Islet precursor cell (in vitro differentiated cells): Measurements from ENCODE around the gene FARP1.
"Not testable (repeated sequence)": the region's sequence is repeated elsewhere in the genome, so short reads cannot be mapped to it uniquely, and the experiment has no call there.

ENCODE experiments used
- DNase-seq: peaks from one replicate; pipeline ENCODE4 v3.0.0-alpha.2; 2018

FARP1 gene

DNA sequence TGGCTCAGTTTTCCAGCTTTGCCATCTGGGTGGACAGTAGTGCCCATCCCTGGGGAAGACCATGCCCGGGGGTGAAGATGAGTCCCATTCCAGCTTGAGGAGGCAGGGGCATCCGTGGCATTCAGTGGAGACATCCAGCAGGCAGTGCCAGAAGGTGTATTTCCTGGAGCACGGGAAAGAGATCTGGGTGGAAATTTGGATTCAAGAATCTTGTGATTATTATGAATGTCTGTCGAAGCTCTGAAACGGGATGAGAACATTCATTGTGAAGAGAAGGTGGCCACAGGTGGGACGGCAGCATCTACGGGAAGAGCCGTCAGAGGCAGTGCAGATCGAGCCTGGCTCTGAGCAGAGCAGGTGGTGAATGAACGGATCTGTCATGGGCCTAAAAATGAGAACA is 201.5 kb downstream of the FARP1 start:
- DNase-seq = no peak

DNA sequence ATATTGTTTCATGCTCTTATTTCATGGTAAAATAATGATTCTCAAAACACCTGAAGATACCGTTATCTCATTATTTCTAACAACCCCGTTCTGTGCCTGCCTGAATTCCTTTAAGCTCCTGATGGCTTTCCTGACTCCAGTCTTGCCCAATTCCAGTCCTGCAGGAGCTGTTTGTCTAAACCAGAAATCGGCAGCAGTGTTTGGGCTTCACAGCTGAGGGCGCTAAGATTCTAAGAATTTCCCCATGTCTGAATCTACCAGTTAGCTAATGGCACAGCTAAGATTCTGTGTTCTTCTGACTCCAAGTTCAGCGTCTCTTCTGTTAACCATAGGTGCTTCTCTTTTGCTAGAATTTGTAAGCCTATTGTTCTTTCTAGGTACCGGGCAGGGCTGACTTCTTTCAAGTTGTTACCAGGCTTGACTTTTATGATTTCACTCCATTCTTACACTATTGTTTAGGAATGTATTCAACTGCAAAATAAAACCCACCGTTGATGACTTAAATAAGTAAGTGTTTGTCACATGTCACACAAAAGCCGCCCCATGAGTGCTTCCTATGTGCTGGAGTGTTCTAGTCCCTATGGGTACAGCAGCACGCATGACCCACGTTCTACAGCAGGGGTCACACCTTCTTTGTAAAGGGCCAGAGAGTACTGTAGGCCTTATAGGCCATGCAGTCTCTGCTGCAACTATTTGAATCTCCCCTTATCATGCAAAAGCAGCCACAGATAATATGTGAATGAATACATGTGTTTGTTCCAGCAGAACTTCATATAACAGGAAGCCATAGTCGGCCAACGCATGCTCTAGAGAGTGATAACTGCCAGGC is 202.4 kb downstream of the FARP1 start:
- DNase-seq = no peak

- DNase-seq = no peak
Observed at GRCh38 chr13:98346904-98347636, 204.2 kb downstream of the FARP1 start.

DNA sequence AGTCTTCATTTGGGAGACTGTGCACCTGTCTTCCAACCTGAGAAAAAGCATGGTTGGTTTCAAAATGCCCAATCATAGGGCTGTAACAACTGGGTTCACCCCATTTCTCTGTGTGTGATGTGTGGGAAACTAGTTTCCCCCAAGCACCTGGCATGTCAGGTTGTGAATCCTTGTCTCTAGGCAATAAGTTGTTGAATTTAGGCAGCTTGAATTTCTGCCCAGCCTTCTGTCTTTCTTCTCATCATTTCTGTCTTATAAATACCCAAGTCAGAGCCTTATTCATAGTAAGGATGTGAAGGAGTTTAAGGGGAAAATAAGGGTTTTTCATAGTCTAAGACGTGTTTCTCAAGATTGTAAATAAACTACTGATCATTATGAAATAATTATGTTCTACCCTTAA is 204.9 kb downstream of the FARP1 start:
- DNase-seq = no peak

DNA sequence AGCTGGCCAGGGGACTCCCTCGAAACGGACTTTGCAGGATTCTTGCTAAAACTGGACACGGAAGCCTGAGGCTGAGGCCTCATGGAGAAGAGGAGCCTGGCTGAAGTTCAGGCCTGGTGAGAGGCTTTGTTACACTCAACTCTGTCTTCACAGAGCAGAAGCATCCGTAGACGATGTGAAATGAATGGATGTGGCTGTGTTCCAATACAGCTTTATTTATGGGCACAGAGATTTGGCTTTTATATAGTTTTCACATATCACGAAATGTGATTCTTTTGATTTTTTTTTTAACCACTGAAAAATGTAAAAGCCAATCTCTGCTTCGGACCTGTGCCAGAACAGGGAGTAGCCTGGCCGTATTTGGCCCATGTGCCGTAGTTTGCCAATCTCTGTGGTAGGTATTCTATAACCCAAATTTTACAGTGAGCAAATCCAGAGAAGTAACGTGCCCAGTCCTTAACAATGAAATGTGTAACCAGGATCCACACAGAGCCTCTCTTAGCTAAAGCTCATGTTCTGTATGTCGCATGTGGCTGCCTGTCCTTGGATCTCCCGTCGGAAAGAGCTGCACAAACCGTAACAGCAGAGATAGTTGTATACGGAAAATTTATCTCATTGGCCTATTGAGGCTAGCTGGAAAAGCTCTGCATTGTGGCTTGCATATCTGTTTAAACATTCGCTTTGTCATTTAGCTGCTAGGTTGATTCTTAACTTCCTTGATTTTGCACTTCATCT is 205.7 kb downstream of the FARP1 start:
- no peak for DNase-seq

GRCh38 chr13:98349731-98350305 is 206.9 kb downstream of the FARP1 start:
- DNase-seq = peak; percentile 77

DNA sequence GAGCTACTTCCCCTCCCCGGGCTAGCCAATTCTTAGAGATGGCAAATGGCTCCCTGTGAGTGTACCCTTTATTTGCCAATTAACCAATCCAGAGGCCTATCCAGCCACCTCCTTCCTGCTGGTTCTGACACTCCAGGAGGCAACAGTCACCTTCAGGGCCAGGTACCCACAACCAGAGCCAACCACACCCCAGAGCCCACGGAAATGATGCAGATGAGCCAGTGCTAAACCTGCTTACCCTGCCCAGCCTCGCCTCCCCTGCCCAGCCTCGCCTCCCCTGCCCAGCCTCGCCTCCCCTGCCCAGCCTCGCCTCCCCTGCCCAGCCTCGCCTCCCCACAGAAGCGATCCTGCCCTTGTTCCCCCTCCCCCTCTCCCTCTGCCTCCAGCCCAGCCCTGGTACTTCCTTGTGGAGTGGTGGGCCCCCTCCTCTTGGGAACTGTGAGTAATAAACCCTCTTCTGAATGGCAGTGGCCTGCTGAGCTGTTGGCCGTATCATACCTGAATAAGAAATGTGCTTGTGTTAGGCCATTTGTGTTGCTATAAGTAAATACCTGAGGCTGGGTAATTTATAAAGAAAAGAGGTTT is 207.9 kb downstream of the FARP1 start:
- no peak for DNase-seq

DNA sequence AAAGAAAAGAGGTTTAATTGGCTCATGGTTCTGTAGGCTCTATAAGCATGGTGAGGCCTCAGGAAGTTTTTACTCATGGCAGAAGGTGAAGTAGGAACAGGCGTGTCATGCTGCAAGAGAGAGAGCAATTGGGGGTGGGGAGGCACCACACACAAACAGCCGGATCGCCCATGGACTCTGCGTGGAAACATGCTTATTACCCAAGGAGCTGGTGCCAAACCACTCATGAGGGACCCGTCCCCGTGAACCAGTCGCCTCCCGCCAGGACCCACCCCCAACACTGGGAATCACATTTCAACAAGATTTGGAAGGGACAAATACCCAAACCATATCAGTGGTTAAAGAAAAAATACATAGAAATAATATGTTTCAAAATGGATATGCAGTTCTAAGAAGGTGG is 208.7 kb downstream of the FARP1 start:
- no peak for DNase-seq

DNA sequence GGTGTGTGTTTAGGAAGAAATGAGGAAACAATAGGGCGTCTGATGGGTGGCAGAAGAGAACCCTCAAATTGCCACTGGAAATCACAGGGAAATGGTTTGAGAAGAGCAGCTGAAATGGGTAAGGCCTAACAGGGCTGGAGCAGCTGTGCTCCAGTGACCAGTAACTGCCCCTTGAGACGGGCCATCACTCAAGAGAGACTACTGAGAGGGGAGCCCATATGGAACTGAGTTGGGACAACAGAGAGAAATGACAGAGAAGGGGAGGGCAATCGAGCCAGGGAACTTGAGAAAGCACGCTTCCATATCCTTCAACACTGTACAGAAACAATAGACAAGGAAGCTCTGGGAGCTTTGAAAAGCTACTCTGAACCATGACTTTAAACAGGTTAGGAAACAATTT is 209.3 kb downstream of the FARP1 start:
- DNase-seq = no peak

DNA sequence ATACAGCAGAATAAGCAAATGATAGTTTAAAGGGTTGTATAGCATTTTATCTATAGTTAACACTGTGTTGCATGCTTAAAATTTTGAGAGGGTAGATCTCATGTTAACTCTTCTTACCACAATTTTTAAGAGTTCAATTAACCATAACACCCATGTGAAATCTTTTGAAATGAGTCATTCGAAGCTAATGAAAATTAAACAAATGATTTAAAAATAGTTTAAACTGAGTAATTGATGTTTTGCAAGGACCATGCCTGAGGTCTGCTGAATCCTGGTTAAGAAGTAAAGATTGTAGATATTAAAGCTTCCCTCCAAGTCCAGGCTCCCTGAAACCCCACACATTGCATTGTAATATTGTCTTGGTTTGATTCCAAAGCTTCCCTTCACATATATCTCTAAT is 210.9 kb downstream of the FARP1 start:
- no peak for DNase-seq

DNA sequence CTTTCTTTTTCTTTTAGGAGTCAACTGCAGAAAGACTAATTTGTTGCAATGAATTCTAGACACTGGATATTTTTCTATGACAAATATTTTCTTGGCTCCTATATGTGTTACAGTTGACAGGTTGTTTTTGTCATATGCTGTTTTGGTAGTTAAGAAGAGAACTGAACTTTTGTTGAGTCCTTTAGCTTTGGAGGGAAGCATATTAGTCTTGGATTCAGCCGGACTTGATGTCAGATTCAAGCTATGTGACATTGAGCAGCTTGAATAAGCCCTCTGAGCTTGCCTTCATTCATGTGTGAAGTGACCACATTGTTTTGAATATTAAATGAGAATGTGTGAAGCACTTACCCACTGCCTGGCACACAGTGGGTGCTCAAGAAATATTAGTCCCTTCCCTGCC is 216.0 kb downstream of the FARP1 start:
- DNase-seq = no peak

GRCh38 chr13:98360545-98360944 is 217.7 kb downstream of the FARP1 start:
- no peak for DNase-seq

DNA sequence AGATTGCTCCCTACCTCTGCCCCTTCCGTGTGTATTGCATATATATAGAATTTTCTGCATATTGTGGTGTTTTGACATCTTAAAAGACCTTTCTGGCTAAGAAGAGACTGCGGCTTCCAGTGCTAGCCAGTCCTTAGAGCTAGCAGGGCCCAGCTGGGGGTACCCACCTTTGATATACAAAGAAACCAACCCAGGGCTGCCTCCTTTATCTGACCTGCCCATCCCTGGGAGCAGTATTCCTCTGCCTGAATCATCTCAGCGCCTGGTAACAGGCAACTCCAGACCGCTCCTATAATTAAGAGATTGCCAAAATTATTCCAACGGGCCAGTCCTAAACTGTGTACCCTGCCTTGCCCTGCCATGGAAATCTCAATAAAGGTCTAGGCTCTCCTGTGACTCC is 220.4 kb downstream of the FARP1 start:
- DNase-seq = no peak

GRCh38 chr13:98364179-98364578 is 221.3 kb downstream of the FARP1 start:
- DNase-seq = no peak

DNA sequence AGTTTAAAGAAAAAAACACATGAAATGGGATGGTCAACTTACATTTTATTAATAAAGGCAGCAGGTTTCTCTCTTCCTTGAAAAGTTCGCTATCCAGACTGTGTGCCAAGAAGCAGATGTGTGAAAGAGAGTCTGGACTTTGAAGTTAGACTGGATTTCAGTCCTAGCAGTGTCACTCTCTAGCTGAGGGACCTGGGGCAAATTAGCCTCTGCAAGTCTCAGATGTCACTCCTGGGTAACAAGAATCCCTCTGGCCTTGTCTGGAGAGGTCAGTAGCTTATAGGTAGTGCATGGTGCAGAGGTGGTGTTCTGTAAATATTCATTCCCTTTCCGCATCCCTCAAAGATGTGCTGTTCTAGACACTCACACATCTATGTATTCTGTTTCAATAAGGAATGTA is 221.8 kb downstream of the FARP1 start:
- no peak for DNase-seq

GRCh38 chr13:98365302-98365701 is 222.4 kb downstream of the FARP1 start:
- DNase-seq = no peak

DNA sequence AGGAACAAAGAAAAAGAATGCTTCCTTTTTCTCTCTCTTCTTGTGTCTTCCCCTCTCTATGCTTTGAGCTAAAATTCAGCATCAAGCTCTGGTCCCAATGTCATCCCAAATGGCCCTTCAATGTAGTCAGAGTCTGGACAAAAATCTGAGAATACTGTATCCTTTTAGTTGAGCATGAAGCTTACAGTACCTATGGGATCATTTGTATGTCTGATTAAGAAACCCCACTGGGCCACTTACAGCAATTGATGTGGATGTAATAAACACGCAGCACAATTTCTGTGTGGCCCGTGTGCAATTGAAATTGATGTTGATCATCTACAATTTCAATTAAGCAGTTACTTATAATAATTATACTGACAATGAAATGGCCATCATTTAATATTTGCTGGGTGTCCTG is 223.1 kb downstream of the FARP1 start:
- DNase-seq = no peak

DNA sequence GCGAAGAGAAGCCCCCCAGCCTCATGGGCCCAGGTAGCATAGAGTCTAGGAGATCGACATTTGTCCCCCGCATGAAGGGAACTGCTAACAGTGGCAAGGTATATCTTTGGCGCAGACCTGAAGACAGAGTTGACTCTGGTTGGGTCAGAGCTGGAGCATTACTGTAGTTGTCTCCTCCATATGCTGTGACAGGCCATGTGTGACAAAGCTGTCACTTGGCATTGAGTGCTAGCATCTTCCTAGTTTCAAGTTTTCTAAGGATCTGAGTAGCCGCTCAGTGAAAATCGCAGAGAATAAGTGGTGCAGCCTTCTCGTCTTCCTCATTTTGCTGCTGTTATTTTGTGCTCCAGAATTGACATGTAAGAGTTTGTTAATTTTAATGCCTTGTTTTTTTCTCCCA is 223.5 kb downstream of the FARP1 start:
- DNase-seq = no peak

DNA sequence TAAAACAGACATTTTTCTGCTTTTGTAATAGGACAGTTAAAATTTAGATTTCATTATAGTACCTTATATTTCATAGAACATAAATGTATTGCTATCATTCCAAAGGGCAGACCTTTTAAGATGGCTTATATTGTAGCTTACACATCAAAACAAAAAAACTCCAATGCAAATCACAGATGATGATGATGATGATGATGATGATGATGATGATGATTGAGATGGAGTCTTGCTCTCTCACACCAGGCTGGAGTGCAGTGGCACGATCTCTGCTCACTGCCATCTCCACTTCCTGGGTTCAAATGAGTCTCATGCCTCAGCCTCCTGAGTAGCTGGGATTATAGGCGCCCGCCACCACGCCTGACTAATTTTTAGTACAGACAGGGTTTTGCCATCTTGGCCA is 224.1 kb downstream of the FARP1 start:
- DNase-seq = peak; percentile 20

- DNase-seq = no peak
Observed at GRCh38 chr13:98368019-98368418, 225.1 kb downstream of the FARP1 start.

DNA sequence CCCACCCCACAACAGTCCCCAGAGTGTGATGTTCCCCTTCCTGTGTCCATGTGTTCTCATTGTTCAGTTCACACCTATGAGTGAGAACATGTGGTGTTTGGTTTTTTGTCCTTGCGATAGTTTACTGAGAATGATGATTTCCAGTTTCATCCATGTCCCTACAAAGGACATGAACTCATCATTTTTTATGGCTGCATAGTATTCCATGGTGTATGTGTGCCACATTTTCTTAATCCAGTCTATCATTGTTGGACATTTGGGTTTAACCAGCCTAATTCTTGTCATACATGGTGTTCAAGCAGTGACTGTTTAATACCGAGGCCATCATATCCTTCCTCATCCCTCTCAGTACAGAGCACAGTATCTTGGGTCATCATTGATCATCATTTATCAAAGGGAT is 226.6 kb downstream of the FARP1 start:
- not testable (repeated sequence) for DNase-seq

DNA sequence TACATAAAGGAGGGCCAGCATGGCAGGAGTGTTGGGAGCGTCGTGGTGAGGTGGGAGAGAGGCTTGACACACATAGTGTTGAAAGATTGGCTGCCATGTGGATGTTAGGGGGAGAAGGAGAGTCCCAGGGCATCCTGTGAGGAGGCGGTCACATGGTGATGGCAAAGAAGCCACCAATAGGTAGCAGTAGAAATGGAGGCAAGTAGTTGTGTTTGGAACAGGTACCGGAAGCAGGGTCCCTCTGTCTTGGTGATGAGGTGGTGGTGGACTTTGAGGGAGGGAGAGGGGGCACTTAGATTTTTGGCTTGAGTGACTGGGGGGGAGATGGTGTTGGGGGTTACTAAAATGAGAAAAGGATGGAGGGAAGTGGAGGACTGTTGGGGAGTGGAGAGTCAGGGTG is 227.4 kb downstream of the FARP1 start:
- no peak for DNase-seq
